NCI-H510A treated with DMSO at 0.1 percent for 48 hours (cell line): ENCODE results near the gene COQ9.
"Not testable (repeated sequence)": the region's sequence is repeated elsewhere in the genome, so short reads cannot be mapped to it uniquely, and the experiment has no call there.

Experiments
- DNase-seq: peaks from one replicate; lab custom pipeline; 2025; lab: John Stamatoyannopoulos, UW

COQ9 gene

GRCh38 chr16:57426356-57426755 lies 20.9 kb upstream of the COQ9 start:
- no peak for DNase-seq

- no peak for DNase-seq
Measured at GRCh38 chr16:57427307-57427706, 20.0 kb upstream of the COQ9 start.

- no peak for DNase-seq
Measured at GRCh38 chr16:57427824-57428223, 19.5 kb upstream of the COQ9 start.

GRCh38 chr16:57430955-57431354 lies 16.3 kb upstream of the COQ9 start:
- no peak for DNase-seq

GRCh38 chr16:57432505-57432904 lies 14.8 kb upstream of the COQ9 start:
- no peak for DNase-seq

GRCh38 chr16:57432989-57433388 lies 14.3 kb upstream of the COQ9 start:
- DNase-seq = no peak

GRCh38 chr16:57434003-57434402 lies 13.3 kb upstream of the COQ9 start:
- DNase-seq = no peak

GRCh38 chr16:57435838-57436237 lies 11.4 kb upstream of the COQ9 start:
- DNase-seq = no peak

- not testable (repeated sequence) for DNase-seq
Measured at GRCh38 chr16:57439947-57440346, 7.3 kb upstream of the COQ9 start.

- not testable (repeated sequence) for DNase-seq
Measured at GRCh38 chr16:57440551-57440950, 6.7 kb upstream of the COQ9 start.

- no peak for DNase-seq
Measured at GRCh38 chr16:57444711-57445110, 2.6 kb upstream of the COQ9 start.

- DNase-seq = no peak
Measured at GRCh38 chr16:57445510-57445909, 1.8 kb upstream of the COQ9 start.

GRCh38 chr16:57446531-57447185 lies 621 bp upstream of the COQ9 start:
- DNase-seq = peak; percentile 33

- no peak for DNase-seq
Measured at GRCh38 chr16:57452021-57452420, 4.7 kb downstream of the COQ9 start.

- DNase-seq = peak; percentile 71
Measured at GRCh38 chr16:57462209-57462977, 15.1 kb downstream of the COQ9 start, which contains the start of gene POLR2C. TSS of gene POLR2C (plus strand) at chr16:57462679. CDS start at chr16:57462725, 46 bp downstream.

GRCh38 chr16:57462978-57463362 lies 15.7 kb downstream of the COQ9 start:
- no peak for DNase-seq

- no peak for DNase-seq
Measured at GRCh38 chr16:57464523-57464922, 17.2 kb downstream of the COQ9 start.

- no peak for DNase-seq
Measured at GRCh38 chr16:57468346-57468745, 21.1 kb downstream of the COQ9 start.

GRCh38 chr16:57469046-57469445 lies 21.8 kb downstream of the COQ9 start:
- no peak for DNase-seq

- no peak for DNase-seq
Measured at GRCh38 chr16:57469917-57470470, 22.7 kb downstream of the COQ9 start.

GRCh38 chr16:57470711-57471110 lies 23.4 kb downstream of the COQ9 start:
- DNase-seq = no peak

- DNase-seq = no peak
Measured at GRCh38 chr16:57471209-57471608, 23.9 kb downstream of the COQ9 start.
